ENCODE measurements around the gene MCEMP1. TPM values are rescaled to one million over a fixed set of nuclear protein-coding genes. Genes with fewer than 3 reads are reported as not detected.

The MCEMP1 gene
- total RNA-seq: not detected

DNA sequence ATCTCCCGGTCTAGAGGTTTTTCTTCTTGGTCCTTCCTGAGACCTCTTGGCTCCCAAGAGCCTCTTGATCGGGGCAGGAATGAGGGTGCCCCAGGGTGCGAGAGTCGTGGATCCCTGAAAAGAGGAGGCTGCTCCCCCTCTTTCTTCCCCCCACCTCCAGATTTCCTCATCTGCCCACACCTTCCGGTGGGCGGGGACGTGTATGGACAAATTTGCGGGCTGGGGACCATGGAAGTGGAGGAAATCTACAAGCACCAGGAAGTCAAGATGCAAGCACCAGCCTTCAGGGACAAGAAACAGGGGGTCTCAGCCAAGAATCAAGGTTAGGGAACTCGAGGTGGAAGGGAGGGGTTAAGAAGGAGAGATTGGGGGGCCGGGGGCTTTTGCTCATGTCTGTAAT is at the start of gene MCEMP1:
TSS of gene MCEMP1 (plus strand) at position 237 of the 400 bp plus-strand sequence. CDS start at position 268, 31 bp downstream.
- Histone ChIP-seq H3K4me1 (peaks cover 0 to 12% (median 2%) of the 10 kb centered on the region in 4 donors), H3K27ac (no peak within 1 kb of the TSS), H3K9me3 (no peaks in the 10 kb centered on the region), H3K4me3 (no peak within 1 kb of the TSS), H3K36me3 (no peaks in the 10 kb centered on the region), H3K27me3 (no peaks in the 10 kb centered on the region)
- TF ChIP-seq POLR2A (IDR thresholded peaks at IDR 0.05): no peak
- no peak for TF ChIP-seq CTCF (IDR thresholded peaks at IDR 0.05)
- DNase-seq: no peak

DNA sequence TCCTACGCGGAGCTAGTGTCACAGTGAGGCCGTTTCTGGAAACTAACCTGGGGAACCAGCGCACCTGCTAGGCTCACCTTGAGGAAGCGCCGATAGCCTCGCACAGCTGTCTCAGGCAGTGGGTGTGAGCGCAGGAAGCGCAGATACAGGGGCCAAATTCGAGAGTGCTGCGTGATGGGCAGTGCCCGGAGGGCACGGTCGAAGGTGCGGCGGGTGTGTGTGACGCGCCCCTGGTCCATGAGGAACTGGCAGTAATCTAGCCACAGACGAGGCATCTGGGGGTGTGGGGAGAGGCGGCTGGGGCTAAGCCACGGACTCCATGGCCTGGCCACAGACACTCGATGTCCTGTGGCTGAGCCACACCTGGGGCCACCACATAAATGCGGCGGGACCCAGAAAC is 49.7 kb upstream of the MCEMP1 start:
- no peak for TF ChIP-seq CTCF (IDR thresholded peaks at IDR 0.05)
- no peak for TF ChIP-seq POLR2A (IDR thresholded peaks at IDR 0.05)
- Histone ChIP-seq H3K27ac (no peak overlapping the region), H3K9me3 (no peaks in the 10 kb centered on the region), H3K27me3 (no peaks in the 10 kb centered on the region), H3K36me3 (peaks cover 0 to 42% (median 0%) of the 10 kb centered on the region in 3 donors), H3K4me3 (no peak overlapping the region), H3K4me1 (peaks cover 12 to 24% (median 20%) of the 10 kb centered on the region in 4 donors)
- no peak for DNase-seq

DNA sequence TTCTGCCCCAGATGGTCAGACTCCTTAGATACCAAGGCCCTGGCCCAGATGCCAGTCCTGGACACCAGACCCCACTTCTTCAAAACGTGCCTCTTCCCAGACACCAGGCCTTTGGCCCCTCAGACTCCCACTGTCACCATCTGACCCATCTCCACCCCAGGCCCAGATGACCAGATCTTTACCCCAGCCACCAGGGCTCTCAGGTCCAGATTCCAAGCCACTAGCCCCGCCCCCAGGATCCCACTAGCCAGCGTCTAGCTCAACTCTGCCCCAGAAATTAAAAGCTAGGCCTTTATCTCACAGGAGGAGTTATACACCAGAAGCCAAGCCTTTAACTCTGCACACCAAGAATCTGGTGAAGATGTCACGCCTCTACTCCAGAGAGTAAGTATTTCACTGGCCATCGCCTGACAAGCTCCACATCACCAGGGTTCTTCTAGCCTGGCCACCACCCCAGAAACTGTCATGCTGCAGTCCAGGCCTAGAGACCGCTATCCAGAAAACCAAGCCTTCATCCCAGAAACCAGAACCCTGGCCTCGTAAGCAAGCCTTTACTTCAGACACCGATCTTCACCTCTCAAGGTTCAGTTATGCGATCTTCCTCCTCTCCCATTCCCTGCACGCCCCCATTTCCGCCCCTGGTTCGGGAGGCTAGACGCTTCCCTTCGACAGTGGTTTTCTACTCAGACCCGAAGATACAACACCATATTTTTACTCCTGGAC is 48.1 kb upstream of the MCEMP1 start:
- H3K4me1 ChIP-seq: peaks cover 12 to 24% (median 20%) of the 10 kb centered on the region in 4 donors
- peaks cover 0 to 27% (median 0%) of the 10 kb centered on the region in 3 donors for H3K36me3 ChIP-seq
- H3K9me3 ChIP-seq: no peaks in the 10 kb centered on the region
- H3K4me3 ChIP-seq: peak overlapping the region; percentile 70 to 99 (median 88)
- TF ChIP-seq CTCF (IDR thresholded peaks at IDR 0.05) (no peak), POLR2A (IDR thresholded peaks at IDR 0.05) (no peak)
- DNase-seq: no peak
- peak overlapping the region; percentile 74 to 82 (median 82) for H3K27ac ChIP-seq
- no peaks in the 10 kb centered on the region for H3K27me3 ChIP-seq

DNA sequence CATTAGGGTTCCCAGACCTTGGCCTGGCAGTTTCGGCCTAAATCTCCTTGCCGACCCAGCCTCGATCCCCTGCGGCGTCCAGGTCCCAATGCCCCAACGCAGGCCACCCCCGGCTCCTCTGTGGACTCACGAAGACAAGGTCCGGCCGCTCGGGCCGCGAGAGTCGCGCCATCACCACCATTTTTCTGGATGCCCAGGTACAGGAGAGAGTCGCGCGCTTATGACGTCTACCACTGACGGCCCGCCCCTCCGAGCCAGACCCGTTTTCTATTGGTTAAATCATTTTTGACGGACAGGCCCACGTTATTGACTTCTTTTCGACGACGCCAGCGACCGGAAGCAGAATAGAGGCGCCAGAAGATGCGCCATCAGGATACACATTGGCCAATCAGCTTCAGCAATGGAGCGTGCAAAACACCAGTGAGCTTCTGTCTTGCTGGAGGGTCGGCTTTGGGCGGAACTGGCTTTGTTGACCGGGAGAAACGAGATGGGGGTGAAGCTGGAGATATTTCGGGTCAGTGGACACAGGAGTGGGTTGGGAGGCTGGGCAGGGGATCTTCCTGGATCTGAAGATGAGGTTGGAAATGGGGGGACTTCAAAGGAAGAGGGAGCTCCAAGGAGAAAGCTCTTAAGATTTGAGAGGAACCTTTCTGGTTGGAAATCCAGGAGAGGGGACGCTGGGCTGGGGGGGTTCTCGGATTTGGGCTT is 47.4 kb upstream of the MCEMP1 start, which contains the start of the genes PET100 and XAB2:
TSS of gene PET100 (plus strand) at position 447 of the 708 bp plus-strand sequence. CDS start at position 488, 41 bp downstream.
TSS of gene XAB2 (minus strand) at position 199 of the 708 bp plus-strand sequence. CDS start at position 181, 18 bp downstream.
- TF ChIP-seq POLR2A (IDR thresholded peaks at IDR 0.05) (peak; percentile 34 to 36), CTCF (IDR thresholded peaks at IDR 0.05) (no peak)
- peaks cover 12 to 24% (median 20%) of the 10 kb centered on the region in 4 donors for H3K4me1 ChIP-seq
- no peaks in the 10 kb centered on the region for H3K27me3 ChIP-seq
- DNase-seq: peak; percentile 96 to 99 (median 96)
- H3K4me3 ChIP-seq: peak within 1 kb of the TSS; percentile 70 to 99 (median 88)
- peaks cover 0 to 20% (median 0%) of the 10 kb centered on the region in 3 donors for H3K36me3 ChIP-seq
- no peaks in the 10 kb centered on the region for H3K9me3 ChIP-seq
- H3K27ac ChIP-seq: peak within 1 kb of the TSS; percentile 74 to 82 (median 82)

DNA sequence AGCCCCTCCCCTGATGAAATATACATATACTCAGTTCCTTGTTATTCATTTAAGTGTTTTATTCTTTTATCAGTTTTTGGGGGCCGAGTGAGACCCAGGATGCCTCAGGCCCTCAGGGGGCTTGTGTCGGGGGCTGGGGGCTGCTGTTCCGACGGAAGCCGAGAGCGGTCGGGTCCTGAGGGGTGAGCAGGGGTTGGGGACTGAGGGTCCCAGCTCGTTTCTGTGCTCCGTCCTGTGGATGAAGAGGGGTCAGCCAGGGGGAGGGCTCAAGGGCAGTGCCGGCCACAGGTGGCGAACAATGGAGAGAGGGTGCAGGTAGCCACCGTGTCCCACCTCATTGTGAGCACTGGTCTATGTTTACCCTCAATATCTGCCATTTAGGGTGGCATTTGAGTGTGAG is 45.3 kb upstream of the MCEMP1 start:
- Histone ChIP-seq H3K9me3 (no peaks in the 10 kb centered on the region), H3K27ac (no peak overlapping the region), H3K4me1 (peaks cover 12 to 30% (median 21%) of the 10 kb centered on the region in 4 donors), H3K27me3 (no peaks in the 10 kb centered on the region), H3K36me3 (peaks cover 0 to under 1% (median 0%) of the 10 kb centered on the region in 3 donors), H3K4me3 (no peak overlapping the region)
- no peak for TF ChIP-seq POLR2A (IDR thresholded peaks at IDR 0.05)
- TF ChIP-seq CTCF (IDR thresholded peaks at IDR 0.05): no peak
- no peak for DNase-seq
